GM12878 (cell line): ENCODE measurements around the gene SLC38A1. TPM values are rescaled to one million over a fixed set of nuclear protein-coding genes. Genes with fewer than 3 reads are reported as not detected.

Experiments
- ASH2L ChIP-seq: fragments of 300-600, 200-600 bp; sonication (generic); IDR thresholded peaks from 2 replicates; pipeline ENCODE4 v1.6.1; 2017; ENCODE audit warnings: low read depth, mild to moderate bottlenecking, borderline replicate concordance
- BMI1 ChIP-seq: fragments of 450-650 bp; IDR thresholded peaks from 2 replicates; pipeline ENCODE4 v1.6.1; 2016; ENCODE audit warnings: mild to moderate bottlenecking, moderate library complexity, borderline replicate concordance
- CEBPB ChIP-seq, 2 experiments: fragments of 150-350 bp in 1 of 2; IDR thresholded peaks; 2 replicates each; pipeline ENCODE4 v1.6.1; 2012 to 2014; ENCODE audit warnings: low read depth in 2 of 2, low read length in 2 of 2, borderline replicate concordance in 1 of 2, inconsistent platforms in 1 of 2
- CREB1 ChIP-seq: IDR thresholded peaks from 2 replicates; pipeline ENCODE4 v1.6.1; 2012; ENCODE audit warnings: low read depth, mild to moderate bottlenecking, inconsistent platforms
- FOXM1 ChIP-seq: IDR thresholded peaks from 2 replicates; pipeline ENCODE4 v1.6.1; 2012; ENCODE audit warnings: low read depth, mild to moderate bottlenecking, inconsistent platforms, low read length, moderate library complexity
- HSF1 ChIP-seq: fragments of 150-350 bp; IDR thresholded peaks from 2 replicates; pipeline ENCODE4 v1.6.1; 2014; ENCODE audit warnings: mild to moderate bottlenecking, low read depth, low read length
- IRF4 ChIP-seq: IDR thresholded peaks from 2 replicates; pipeline ENCODE4 v1.6.1; 2011; ENCODE audit warnings: low read depth, low read length
- MTA2 ChIP-seq: fragments of 450-650 bp; IDR thresholded peaks from 2 replicates; pipeline ENCODE4 v1.6.1; 2016; ENCODE audit warnings: low read depth, mild to moderate bottlenecking, moderate library complexity
- MXI1 ChIP-seq: fragments of 150-350 bp; IDR thresholded peaks from 2 replicates; pipeline ENCODE4 v1.6.1; 2011; ENCODE audit warnings: low read depth, mild to moderate bottlenecking, inconsistent platforms, low read length, improper control_type of control experiment
- NFYB ChIP-seq: IDR thresholded peaks from 2 replicates; pipeline ENCODE4 v1.6.1; 2011; ENCODE audit warnings: low read depth, mild to moderate bottlenecking, low read length, improper control_type of control experiment, moderate library complexity; ENCODE audit not compliant: insufficient read depth
- RELB ChIP-seq: fragments of 450-650 bp; IDR thresholded peaks from 2 replicates; pipeline ENCODE4 v1.6.1; 2017; ENCODE audit warnings: low read depth, mild to moderate bottlenecking, moderate library complexity
- SMAD1 ChIP-seq: fragments of 450-650 bp; IDR thresholded peaks from 2 replicates; pipeline ENCODE4 v1.6.1; 2018; ENCODE audit warnings: mild to moderate bottlenecking, low read depth; ENCODE audit not compliant: partially characterized antibody
- SPI1 ChIP-seq: IDR thresholded peaks from 2 replicates; pipeline ENCODE4 v1.6.1; 2011; ENCODE audit warnings: low read depth, mild to moderate bottlenecking, low read length, moderate library complexity, borderline replicate concordance; ENCODE audit not compliant: insufficient read depth
- SUPT20H ChIP-seq: IDR thresholded peaks from 2 replicates; pipeline ENCODE4 v1.6.1; 2011; ENCODE audit warnings: low read depth, mild to moderate bottlenecking, low read length, moderate library complexity, borderline replicate concordance; ENCODE audit not compliant: control insufficient read depth
- TBL1XR1 ChIP-seq: IDR thresholded peaks from 2 replicates; pipeline ENCODE4 v1.6.1; 2012; ENCODE audit warnings: low read depth, low read length, improper control_type of control experiment
- ZBED1 ChIP-seq: IDR thresholded peaks from 2 replicates; pipeline ENCODE4 v1.6.1; 2016; ENCODE audit warnings: borderline replicate concordance
- ZNF24 ChIP-seq: fragments of 450-650 bp; IDR thresholded peaks from 2 replicates; pipeline ENCODE4 v1.6.1; 2017; ENCODE audit warnings: antibody characterized with exemption, mild to moderate bottlenecking
- ZNF274 ChIP-seq: IDR thresholded peaks from one replicate; pipeline ENCODE4 v1.8.0; 2011; ENCODE audit not compliant: insufficient read length, insufficient read depth
- ZNF384 ChIP-seq: IDR thresholded peaks from 2 replicates; pipeline ENCODE4 v1.6.1; 2012; ENCODE audit warnings: low read depth, mild to moderate bottlenecking, low read length, improper control_type of control experiment, borderline replicate concordance
- ZZZ3 ChIP-seq: IDR thresholded peaks from 2 replicates; pipeline ENCODE4 v1.6.1; 2011; ENCODE audit warnings: low read depth; ENCODE audit not compliant: control insufficient read depth, insufficient read length
- polyA plus RNA-seq, 11 experiments: library from polyadenylated mRNA; depleted of rRNA in 4 of 11; unstranded in 6 of 11; stranded (reverse) in 5 of 11; fragments of >200 nt; fragmentation: Nextera tagmentation in 4 of 11; fragmentation: Illumina TruSeq in 1 of 11; extraction: Ambion mirVana in 4 of 11; extraction: Trizol in 1 of 11; gene quantifications; 1 replicate in 1 of 11; 2 replicates in 10 of 11; pipeline versions ENCODE4 v1.2.1 to v1.2.3, GENCODE V29; 2011 to 2016; ENCODE audit warnings: inconsistent platforms in 2 of 11, missing spikeins in 2 of 11, low read depth in 1 of 11
- total RNA-seq, 4 experiments: library from RNA; depleted of rRNA in 3 of 4; stranded (reverse); fragments of >200 nt in 3 of 4; fragmentation: Illumina TruSeq in 1 of 4; extraction: Trizol in 1 of 4; gene quantifications; 2 replicates each; pipeline versions ENCODE4 v1.2.1 to v1.2.3, GENCODE V29; 2013 to 2021
- TF ChIP-seq, protein P1 (sequence below): IDR thresholded peaks from 2 replicates; pipeline ENCODE4 v1.6.1; 2012; ENCODE audit warnings: low read depth, low read length, improper control_type of control experiment
- TF ChIP-seq, protein P2 (sequence below): IDR thresholded peaks from 2 replicates; pipeline ENCODE4 v1.6.1; 2011; ENCODE audit warnings: borderline replicate concordance, low read depth, mild to moderate bottlenecking, moderate library complexity, mixed read lengths, low read length; ENCODE audit not compliant: insufficient read depth; ENCODE audit errors: extremely low read length
- TF ChIP-seq, protein P3 (sequence below): IDR thresholded peaks from 2 replicates; pipeline ENCODE4 v1.6.1; 2011; ENCODE audit warnings: borderline replicate concordance, low read depth, mild to moderate bottlenecking, moderate library complexity, low read length; ENCODE audit not compliant: insufficient read depth, poor library complexity, severe bottlenecking

SLC38A1 gene
- total and polyA plus RNA-seq, 10 of the 15 experiments (the other 5 are each of a cell fraction or from before 2014, with no cell fraction given) = 38.1 to 191 (median 144) TPM

DNA sequence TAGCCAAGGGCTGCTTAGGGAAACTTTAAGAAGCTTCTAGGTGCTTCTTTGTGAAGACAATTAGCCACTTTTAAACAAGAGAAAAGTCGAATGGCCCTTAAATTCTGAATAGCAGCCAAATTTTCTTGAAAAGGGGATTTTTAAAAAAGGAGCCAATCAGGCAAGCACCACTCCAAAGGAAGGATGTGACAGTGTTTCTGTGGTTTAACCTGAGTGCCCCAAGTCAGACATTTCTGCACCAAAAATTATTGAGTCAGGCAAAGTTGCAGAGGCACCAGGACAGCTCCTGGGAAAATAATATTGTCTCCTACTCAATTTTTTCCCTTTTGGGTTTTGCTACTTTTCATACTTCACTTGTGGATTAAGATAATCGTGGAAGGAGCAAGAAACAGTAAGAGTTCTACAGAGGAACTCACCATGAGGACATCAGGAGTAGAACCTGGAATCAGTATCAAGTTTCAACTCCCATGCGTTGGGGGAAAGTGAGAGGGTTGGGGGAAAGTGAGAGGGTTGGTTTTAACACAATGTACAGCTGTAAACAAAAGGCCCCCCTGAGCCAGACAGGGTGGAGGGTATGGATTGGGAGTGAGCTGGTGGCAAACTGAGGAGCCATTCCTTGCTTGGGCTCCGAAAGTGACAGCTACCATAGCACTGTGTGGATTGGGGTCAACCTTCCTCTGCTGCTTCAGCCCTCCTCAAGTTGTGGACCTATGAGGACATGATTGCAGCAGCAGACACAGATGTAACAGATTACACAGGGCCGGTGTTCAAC is 90.8 kb downstream of the SLC38A1 start (continued):
- TF ChIP-seq ZNF24 = no peak
- no peak for TF ChIP-seq IRF4
- TF ChIP-seq, protein P1, sequence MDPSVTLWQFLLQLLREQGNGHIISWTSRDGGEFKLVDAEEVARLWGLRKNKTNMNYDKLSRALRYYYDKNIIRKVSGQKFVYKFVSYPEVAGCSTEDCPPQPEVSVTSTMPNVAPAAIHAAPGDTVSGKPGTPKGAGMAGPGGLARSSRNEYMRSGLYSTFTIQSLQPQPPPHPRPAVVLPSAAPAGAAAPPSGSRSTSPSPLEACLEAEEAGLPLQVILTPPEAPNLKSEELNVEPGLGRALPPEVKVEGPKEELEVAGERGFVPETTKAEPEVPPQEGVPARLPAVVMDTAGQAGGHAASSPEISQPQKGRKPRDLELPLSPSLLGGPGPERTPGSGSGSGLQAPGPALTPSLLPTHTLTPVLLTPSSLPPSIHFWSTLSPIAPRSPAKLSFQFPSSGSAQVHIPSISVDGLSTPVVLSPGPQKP = no peak
- no peak for TF ChIP-seq CEBPB (IDR thresholded peaks at IDR 0.05; ENCODE audit: borderline replicate concordance in 1 of 2, low read depth in 2 of 2, low read length in 2 of 2)
- TF ChIP-seq TBL1XR1 = no peak
- no peak for TF ChIP-seq CREB1
- TF ChIP-seq, protein P2, sequence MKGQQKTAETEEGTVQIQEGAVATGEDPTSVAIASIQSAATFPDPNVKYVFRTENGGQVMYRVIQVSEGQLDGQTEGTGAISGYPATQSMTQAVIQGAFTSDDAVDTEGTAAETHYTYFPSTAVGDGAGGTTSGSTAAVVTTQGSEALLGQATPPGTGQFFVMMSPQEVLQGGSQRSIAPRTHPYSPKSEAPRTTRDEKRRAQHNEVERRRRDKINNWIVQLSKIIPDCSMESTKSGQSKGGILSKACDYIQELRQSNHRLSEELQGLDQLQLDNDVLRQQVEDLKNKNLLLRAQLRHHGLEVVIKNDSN = no peak
- no peak for TF ChIP-seq FOXM1
- no peak for TF ChIP-seq SMAD1
- no peak for TF ChIP-seq ASH2L
- no peak for TF ChIP-seq ZNF274
- TF ChIP-seq, protein P3, sequence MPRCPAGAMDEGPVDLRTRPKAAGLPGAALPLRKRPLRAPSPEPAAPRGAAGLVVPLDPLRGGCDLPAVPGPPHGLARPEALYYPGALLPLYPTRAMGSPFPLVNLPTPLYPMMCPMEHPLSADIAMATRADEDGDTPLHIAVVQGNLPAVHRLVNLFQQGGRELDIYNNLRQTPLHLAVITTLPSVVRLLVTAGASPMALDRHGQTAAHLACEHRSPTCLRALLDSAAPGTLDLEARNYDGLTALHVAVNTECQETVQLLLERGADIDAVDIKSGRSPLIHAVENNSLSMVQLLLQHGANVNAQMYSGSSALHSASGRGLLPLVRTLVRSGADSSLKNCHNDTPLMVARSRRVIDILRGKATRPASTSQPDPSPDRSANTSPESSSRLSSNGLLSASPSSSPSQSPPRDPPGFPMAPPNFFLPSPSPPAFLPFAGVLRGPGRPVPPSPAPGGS = no peak
- peak; percentile 48; the same call in 1 of the 2 replicates for TF ChIP-seq RELB
- TF ChIP-seq ZBED1 = no peak
- TF ChIP-seq ZZZ3 = no peak
- TF ChIP-seq SPI1 = 0 out of 2 replicates have a peak, but pooled peaks have one; percentile 4
- TF ChIP-seq MXI1 = no peak
- TF ChIP-seq SUPT20H = no peak
- TF ChIP-seq BMI1 = no peak
- no peak for TF ChIP-seq ZNF384
- TF ChIP-seq HSF1 = peak; percentile 89
- peak; percentile 85 for TF ChIP-seq NFYB
- peak; percentile 24; the same call in 1 of the 2 replicates for TF ChIP-seq MTA2
